ENCODE results near the gene TTC28. TPM values are rescaled to one million over a fixed set of nuclear protein-coding genes. Genes with fewer than 3 reads are reported as not detected.
A peak's percentile ranks its signal among the peaks of the same experiment; 100 is the strongest.
"Not testable (repeated sequence)": the region's sequence is repeated elsewhere in the genome, so short reads cannot be mapped to it uniquely, and the experiment has no call there.

TTC28 gene
- total RNA-seq, 1 donor from 2014 or later = 13.5 TPM

DNA sequence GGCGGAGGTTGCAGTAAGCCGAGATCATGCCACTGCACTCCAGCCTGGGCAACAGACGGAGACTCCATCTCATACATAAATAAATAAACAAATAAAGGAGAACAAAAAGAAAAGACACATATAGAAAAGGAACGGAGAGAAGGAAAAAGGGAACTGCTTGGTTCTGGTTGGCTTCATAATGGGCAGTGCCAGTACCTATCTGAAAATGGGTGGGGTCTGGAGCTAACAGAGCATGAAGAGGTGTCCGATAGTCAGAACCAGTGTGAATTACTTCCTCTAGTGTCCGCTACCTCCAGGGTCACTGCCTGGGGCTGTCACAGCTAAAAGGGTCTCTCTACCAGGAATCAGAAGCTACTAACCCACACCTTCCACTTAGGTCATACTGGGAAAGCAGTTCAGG, 27.2 kb upstream of the TTC28 start:
- DNase-seq (ENCODE audit: low read depth) = no peak
- TF ChIP-seq, protein P1, sequence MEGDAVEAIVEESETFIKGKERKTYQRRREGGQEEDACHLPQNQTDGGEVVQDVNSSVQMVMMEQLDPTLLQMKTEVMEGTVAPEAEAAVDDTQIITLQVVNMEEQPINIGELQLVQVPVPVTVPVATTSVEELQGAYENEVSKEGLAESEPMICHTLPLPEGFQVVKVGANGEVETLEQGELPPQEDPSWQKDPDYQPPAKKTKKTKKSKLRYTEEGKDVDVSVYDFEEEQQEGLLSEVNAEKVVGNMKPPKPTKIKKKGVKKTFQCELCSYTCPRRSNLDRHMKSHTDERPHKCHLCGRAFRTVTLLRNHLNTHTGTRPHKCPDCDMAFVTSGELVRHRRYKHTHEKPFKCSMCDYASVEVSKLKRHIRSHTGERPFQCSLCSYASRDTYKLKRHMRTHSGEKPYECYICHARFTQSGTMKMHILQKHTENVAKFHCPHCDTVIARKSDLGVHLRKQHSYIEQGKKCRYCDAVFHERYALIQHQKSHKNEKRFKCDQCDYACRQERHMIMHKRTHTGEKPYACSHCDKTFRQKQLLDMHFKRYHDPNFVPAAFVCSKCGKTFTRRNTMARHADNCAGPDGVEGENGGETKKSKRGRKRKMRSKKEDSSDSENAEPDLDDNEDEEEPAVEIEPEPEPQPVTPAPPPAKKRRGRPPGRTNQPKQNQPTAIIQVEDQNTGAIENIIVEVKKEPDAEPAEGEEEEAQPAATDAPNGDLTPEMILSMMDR (IDR thresholded peaks at IDR 0.05; ENCODE audit: insufficient read depth, low read length, poor library complexity, severe bottlenecking) = no peak
- Histone ChIP-seq H3K4me3 (ENCODE audit: low read depth, low read length) (no peak overlapping the region), H3K27me3 (ENCODE audit: control insufficient read depth, insufficient read depth, low read length) (no peaks in the 10 kb centered on the region), H3K36me3 (ENCODE audit: control insufficient read depth, insufficient read depth, low read length) (no peaks in the 10 kb centered on the region)

DNA sequence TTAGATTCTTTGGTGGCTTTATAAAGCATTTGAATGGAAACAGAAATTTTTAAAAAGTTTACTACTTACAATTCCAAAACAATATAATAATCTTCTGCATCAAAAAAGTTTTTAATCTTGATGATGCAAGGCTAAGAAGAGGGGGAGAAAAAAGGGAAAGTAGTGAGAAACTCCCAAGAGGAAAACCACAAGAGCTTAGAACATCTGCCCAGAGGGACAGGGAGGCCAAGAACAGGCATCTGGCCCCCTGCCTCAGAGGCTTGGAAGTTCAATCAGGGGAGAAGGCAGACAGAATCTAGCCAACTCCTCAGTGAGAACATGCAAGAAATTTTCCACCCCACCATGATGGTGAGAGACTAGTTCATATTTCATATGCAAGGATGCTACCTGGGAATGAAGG, 23.8 kb upstream of the TTC28 start:
- DNase-seq (ENCODE audit: low read depth) = no peak
- Histone ChIP-seq H3K36me3 (ENCODE audit: control insufficient read depth, insufficient read depth, low read length) (no peaks in the 10 kb centered on the region), H3K27me3 (ENCODE audit: control insufficient read depth, insufficient read depth, low read length) (no peaks in the 10 kb centered on the region), H3K4me3 (ENCODE audit: low read depth, low read length) (no peak overlapping the region)
- TF ChIP-seq, protein P1 (IDR thresholded peaks at IDR 0.05; ENCODE audit: insufficient read depth, low read length, poor library complexity, severe bottlenecking) = no peak

DNA sequence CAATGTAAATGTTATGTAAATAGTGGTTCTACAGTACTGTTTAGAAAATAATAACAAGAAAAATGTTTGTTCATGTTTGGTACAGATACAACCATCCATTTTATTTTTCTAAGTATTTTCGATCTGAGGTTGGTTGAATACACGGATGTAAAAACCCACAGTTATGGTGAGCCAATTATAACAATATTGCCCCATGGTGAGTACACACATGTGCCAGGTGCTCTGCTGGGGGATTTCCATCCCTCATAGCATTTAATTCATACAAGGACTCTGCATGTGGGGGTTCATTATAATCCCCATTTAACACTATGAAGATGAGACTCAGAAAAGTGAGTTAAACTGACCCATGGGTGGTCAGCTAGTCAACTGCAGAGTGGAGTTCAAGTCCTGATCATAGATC, 23.3 kb upstream of the TTC28 start:
- DNase-seq (ENCODE audit: low read depth) = no peak
- H3K4me3 ChIP-seq (ENCODE audit: low read depth, low read length) = no peak overlapping the region
- H3K27me3 ChIP-seq (ENCODE audit: control insufficient read depth, insufficient read depth, low read length) = no peaks in the 10 kb centered on the region
- no peaks in the 10 kb centered on the region for H3K36me3 ChIP-seq (ENCODE audit: control insufficient read depth, insufficient read depth, low read length)
- TF ChIP-seq, protein P1 (IDR thresholded peaks at IDR 0.05; ENCODE audit: insufficient read depth, low read length, poor library complexity, severe bottlenecking) = no peak

DNA sequence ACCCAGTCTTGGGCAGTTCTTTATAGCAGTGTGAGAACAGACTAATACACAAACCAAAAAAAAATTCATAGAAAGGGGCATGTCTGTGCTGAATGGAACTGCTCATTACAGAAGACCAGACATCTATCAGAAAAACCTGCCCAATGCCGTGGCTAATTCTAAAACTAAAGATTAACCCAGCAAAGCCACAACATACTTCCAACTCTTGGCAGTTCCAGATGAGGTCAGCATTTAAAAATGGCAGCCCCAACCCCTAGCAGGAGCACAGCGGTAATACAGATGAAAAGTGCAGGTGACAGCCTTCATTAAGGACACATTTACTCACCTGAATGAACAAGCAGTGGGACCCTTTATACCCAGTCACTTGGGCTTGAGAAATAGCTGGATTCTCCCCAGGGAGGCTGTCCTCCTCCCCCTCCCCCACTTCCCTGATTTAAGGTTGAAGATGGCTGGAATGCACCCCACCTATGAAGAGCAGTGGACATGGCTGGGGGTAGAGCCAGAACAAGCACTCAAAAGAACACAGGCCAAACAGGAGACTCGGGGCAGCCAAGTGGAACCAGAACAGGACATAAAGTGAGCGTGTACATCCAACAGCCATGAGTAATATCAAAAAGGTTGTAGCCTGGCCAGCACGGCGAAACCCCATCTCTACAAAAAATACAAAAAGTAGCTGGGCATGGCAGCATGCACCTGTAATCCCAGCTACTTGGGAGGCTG, 13.6 kb upstream of the TTC28 start:
- H3K36me3 ChIP-seq (ENCODE audit: control insufficient read depth, insufficient read depth, low read length); H3K4me3 ChIP-seq (ENCODE audit: low read depth, low read length); DNase-seq (ENCODE audit: low read depth); H3K27me3 ChIP-seq (ENCODE audit: control insufficient read depth, insufficient read depth, low read length): not testable (repeated sequence)

DNA sequence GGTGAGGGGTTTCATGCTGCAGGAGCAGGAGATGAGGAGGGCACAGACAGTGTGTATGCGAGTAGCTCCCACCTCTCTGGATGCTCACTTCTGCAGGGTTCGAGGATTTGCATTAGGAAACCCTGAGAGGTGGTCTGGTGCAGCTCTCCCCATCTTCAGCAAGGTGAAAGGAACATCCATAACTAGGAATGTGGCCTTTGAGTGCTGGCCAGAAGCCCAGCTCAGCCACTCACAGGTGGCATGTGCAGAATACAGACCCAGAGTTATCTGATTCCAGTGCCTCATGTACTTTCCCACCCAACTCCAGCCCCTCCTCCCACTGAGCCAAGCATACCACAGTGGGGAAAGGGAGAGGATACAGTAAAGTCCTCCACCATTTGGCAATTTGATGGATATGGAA, 10.2 kb upstream of the TTC28 start:
- not testable (repeated sequence) for DNase-seq (ENCODE audit: low read depth); H3K4me3 ChIP-seq (ENCODE audit: low read depth, low read length); H3K36me3 ChIP-seq (ENCODE audit: control insufficient read depth, insufficient read depth, low read length); H3K27me3 ChIP-seq (ENCODE audit: control insufficient read depth, insufficient read depth, low read length)

DNA sequence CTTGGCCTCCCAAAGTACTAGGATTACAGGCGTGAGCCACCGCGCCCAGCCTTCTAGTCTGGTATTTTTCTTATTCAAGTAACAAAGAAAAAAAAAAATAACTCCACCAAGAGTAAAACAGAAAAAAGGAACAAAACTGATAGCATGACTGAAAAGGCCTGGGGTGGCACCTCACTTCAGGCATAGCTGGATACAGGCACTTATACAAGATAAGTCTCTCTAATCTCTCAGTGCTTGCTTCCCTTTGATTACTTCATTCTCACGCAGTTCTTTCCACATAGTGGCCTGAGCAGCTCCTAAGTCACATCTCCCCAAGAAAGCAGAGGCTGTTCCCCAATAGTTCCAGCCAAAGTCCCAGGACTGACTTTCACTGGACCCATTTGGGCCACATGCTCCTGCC, 3.3 kb upstream of the TTC28 start:
- not testable (repeated sequence) for H3K36me3 ChIP-seq (ENCODE audit: control insufficient read depth, insufficient read depth, low read length); H3K4me3 ChIP-seq (ENCODE audit: low read depth, low read length); H3K27me3 ChIP-seq (ENCODE audit: control insufficient read depth, insufficient read depth, low read length); DNase-seq (ENCODE audit: low read depth)

DNA sequence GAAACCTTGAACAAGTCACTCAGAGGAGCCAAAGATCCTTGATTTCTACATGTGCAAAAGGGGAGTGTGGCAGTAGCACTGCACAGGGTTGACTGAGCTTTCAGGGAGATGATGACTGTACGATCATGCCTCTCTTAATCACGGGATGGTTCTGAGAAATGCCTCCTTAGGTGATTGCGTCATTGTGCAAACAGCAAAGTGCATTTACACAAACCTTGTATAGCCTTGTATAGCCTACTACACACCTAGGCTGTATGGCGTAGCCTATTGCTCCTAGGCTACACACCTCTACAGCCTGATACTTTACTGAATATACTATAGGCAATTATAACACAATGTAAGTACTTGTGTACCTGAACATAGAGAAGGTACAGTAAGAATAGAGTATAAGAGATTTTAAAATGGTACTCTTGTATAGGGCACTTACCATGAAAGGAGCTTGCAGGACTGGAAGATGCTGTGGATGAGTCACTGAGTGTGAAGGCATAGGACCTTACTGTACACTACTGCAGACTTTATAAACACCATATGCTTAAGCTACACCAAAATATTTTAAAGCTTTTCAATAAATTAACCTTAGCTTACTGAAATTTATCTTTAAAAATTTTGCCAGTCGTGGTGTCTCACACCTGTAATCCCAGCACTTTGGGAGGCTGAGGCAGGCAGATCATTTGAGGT, 1.3 kb upstream of the TTC28 start:
- not testable (repeated sequence) for DNase-seq (ENCODE audit: low read depth); H3K36me3 ChIP-seq (ENCODE audit: control insufficient read depth, insufficient read depth, low read length); H3K27me3 ChIP-seq (ENCODE audit: control insufficient read depth, insufficient read depth, low read length); H3K4me3 ChIP-seq (ENCODE audit: low read depth, low read length)

DNA sequence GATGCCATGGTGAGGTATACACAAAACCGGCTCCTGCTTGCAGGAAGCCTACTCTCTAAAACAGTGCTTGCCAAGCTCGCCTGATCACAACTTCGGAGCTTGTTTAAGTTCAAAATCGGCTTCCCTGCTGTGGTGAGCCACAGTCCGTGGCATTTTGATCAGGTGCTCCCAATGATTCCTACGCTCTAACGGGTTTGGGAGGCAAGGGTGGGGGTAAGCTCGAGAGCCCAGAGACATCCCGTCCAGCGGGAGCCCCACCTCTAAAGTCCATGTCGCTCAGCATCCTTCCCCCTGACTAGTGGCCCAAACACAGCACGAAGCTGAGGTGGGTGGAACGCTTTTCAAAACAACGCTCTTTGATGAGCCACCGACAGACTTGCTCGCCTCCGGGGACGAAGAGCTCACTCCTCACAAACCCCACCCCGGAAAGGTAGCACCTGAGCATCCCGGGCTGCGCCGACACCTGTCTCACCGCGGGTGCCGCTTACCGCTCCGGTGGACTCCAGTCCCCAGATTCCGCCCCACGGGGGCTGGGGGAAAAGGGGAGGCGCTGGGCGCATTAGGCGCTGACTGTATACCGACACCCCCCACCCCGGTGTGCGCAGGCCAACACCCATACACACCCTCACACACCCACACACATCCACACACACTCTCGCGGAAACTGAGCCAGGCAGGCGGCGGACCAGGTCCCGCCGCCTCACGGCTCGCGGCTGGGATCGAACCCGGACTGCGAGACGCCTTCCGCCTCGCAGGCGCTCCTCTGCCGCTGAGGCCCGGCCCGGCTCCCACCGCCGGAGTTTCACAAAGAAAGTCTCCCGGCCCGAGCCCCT, 646 bp downstream of the TTC28 start:
- peak overlapping the region; percentile 55 for H3K4me3 ChIP-seq (ENCODE audit: low read depth, low read length)
- DNase-seq (ENCODE audit: low read depth); H3K27me3 ChIP-seq (ENCODE audit: control insufficient read depth, insufficient read depth, low read length); H3K36me3 ChIP-seq (ENCODE audit: control insufficient read depth, insufficient read depth, low read length): not testable (repeated sequence)

DNA sequence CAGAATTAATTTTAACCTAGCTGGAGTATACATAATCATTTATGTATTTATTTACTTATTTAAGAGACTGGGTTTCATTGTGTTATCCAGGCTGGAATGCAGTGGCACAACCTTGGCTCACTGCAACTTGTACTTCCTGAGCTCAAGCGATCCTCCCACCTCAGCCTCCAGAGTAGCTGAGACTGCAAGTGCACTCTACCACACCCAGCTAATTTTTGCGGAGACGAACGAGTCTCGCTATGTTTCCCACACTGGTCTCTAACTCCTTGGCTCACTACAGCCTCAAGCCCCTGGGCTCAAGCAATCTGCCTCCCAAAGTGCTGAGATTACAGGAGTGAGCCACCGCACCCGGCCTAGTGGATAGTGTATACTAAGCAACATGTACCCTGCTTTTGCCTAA, 1.5 kb downstream of the TTC28 start:
- not testable (repeated sequence) for H3K36me3 ChIP-seq (ENCODE audit: control insufficient read depth, insufficient read depth, low read length); H3K27me3 ChIP-seq (ENCODE audit: control insufficient read depth, insufficient read depth, low read length); H3K4me3 ChIP-seq (ENCODE audit: low read depth, low read length); DNase-seq (ENCODE audit: low read depth)
